HepG2 (cell line): Measurements from ENCODE around the gene ZNF607. TPM values are rescaled to one million over a fixed set of nuclear protein-coding genes. Genes with fewer than 3 reads are reported as not detected.
A peak's percentile ranks its signal among the peaks of the same experiment; 100 is the strongest.

ENCODE experiments used
- CBX1 ChIP-seq: IDR thresholded peaks from one replicate; pipeline ENCODE4 v1.6.1; 2016; ENCODE audit warnings: antibody characterized with exemption, low read depth
- DMAP1 ChIP-seq: IDR thresholded peaks from 2 replicates; pipeline ENCODE4 v1.6.1; 2016
- FOXA1 ChIP-seq, 2 experiments: fragments of 450-650 bp in 1 of 2; sonication (generic) in 1 of 2; formaldehyde crosslinking in 1 of 2; IDR thresholded peaks; 2 replicates each; pipeline versions ENCODE4 v1.4.0 to v1.6.1; 2016 to 2020; ENCODE audit warnings: missing genetic modification reagents in 1 of 2
- KLF9 ChIP-seq: IDR thresholded peaks from 2 replicates; pipeline ENCODE4 v1.6.1; 2016; ENCODE audit warnings: low read depth
- MAF1 ChIP-seq: sonication (generic); formaldehyde crosslinking; IDR thresholded peaks from 2 replicates; pipeline ENCODE4 v1.5.0; 2020; ENCODE audit warnings: missing genetic modification reagents, borderline replicate concordance
- MEF2D ChIP-seq: sonication (generic); formaldehyde crosslinking; IDR thresholded peaks from 2 replicates; pipeline ENCODE4 v1.5.1; 2020; ENCODE audit warnings: mild to moderate bottlenecking, missing genetic modification reagents
- RARG ChIP-seq: sonication (generic); formaldehyde crosslinking; IDR thresholded peaks from 2 replicates; pipeline ENCODE4 v1.4.0; 2020; ENCODE audit warnings: low read depth, mild to moderate bottlenecking, missing genetic modification reagents
- TBP ChIP-seq: sonication (generic); formaldehyde crosslinking; IDR thresholded peaks from 2 replicates; pipeline ENCODE4 v1.5.0; 2020; ENCODE audit warnings: missing genetic modification reagents
- THAP8 ChIP-seq: sonication (generic); formaldehyde crosslinking; IDR thresholded peaks from 2 replicates; pipeline ENCODE4 v1.5.1; 2020; ENCODE audit warnings: missing genetic modification reagents, mild to moderate bottlenecking, borderline replicate concordance
- XRCC5 ChIP-seq: fragments of 200-400 bp; formaldehyde crosslinking; optimal IDR thresholded peaks from 2 replicates; pipeline ENCODE3; 2017; ENCODE audit warnings: mild to moderate bottlenecking, low read length
- ZBTB26 ChIP-seq: IDR thresholded peaks from 2 replicates; pipeline ENCODE4 v1.6.1; 2016; ENCODE audit warnings: missing compliant biosample characterization, missing genetic modification reagents, borderline replicate concordance
- ZFP41 ChIP-seq: sonication (generic); formaldehyde crosslinking; IDR thresholded peaks from 2 replicates; pipeline ENCODE4 v1.4.0; 2020; ENCODE audit warnings: mild to moderate bottlenecking, missing genetic modification reagents, borderline replicate concordance
- ZFP82 ChIP-seq: sonication (generic); formaldehyde crosslinking; IDR thresholded peaks from 2 replicates; pipeline ENCODE4 v1.5.1; 2020; ENCODE audit warnings: mild to moderate bottlenecking, missing genetic modification reagents, borderline replicate concordance
- ZNF275 ChIP-seq: sonication (generic); formaldehyde crosslinking; IDR thresholded peaks from 2 replicates; pipeline ENCODE4 v1.8.0; 2022; ENCODE audit warnings: missing genetic modification reagents, mild to moderate bottlenecking, inconsistent platforms, borderline replicate concordance
- ZNF318 ChIP-seq: sonication (generic); formaldehyde crosslinking; IDR thresholded peaks from 2 replicates; pipeline ENCODE4 v1.4.0; 2020; ENCODE audit warnings: mild to moderate bottlenecking, missing genetic modification reagents
- ZNF777 ChIP-seq: sonication (generic); formaldehyde crosslinking; IDR thresholded peaks from 2 replicates; pipeline ENCODE4 v1.4.0; 2020; ENCODE audit warnings: missing genetic modification reagents
- ZNF790 ChIP-seq: sonication (generic); formaldehyde crosslinking; IDR thresholded peaks from 2 replicates; pipeline ENCODE4 v1.8.0; 2022; ENCODE audit warnings: missing genetic modification reagents, mild to moderate bottlenecking, borderline replicate concordance
- polyA plus RNA-seq, 8 experiments: library from polyadenylated mRNA; depleted of rRNA in 3 of 8; stranded (reverse) in 7 of 8; unstranded in 1 of 8; fragments of >200 nt; fragmentation: Illumina TruSeq in 4 of 8; extraction: Trizol in 4 of 8; gene quantifications; 2 replicates each; pipeline versions ENCODE4 v1.2.1 to v1.2.3, GENCODE V29; 2011 to 2016; ENCODE audit warnings: low read depth in 4 of 8, missing spikeins in 1 of 8, mixed read lengths in 1 of 8; ENCODE audit not compliant: insufficient read depth in 1 of 8
- total RNA-seq, 5 experiments: library from RNA; depleted of rRNA; stranded (reverse); fragments of >200 nt; fragmentation: Illumina TruSeq; extraction: Trizol; gene quantifications; 2 replicates each; pipeline ENCODE4 v1.2.3, GENCODE V29; 2016; ENCODE audit warnings: low read depth in 1 of 5

Gene ZNF607
- total and polyA plus RNA-seq, 2 of the 13 experiments (the other 11 are each of a cell fraction or from before 2014, with no cell fraction given) = 3.8 to 8.3 TPM

GRCh38 chr19:37719111-37719926 is at the start of gene ZNF607 (continued):
- TF ChIP-seq ZNF318 = no peak
- TF ChIP-seq ZNF275 (CRISPR knock-in tag) = no peak
- TF ChIP-seq ZNF777 = no peak
- TF ChIP-seq ZFP82 (CRISPR knock-in tag) = no peak
- TF ChIP-seq DMAP1 (CRISPR knock-in tag) = peak; percentile 80; the same call in 1 of the 2 replicates
- TF ChIP-seq XRCC5 = peak; percentile 86
- TF ChIP-seq RARG = no peak
- no peak; the same call in 1 of the 2 replicates for TF ChIP-seq MEF2D (CRISPR knock-in tag)
- no peak for TF ChIP-seq MAF1 (CRISPR knock-in tag)
- no peak for TF ChIP-seq CBX1
- TF ChIP-seq ZFP41 (CRISPR knock-in tag) = no peak; the same call in 1 of the 2 replicates
- TF ChIP-seq THAP8 (CRISPR knock-in tag) = no peak
- no peak for TF ChIP-seq TBP
- no peak for TF ChIP-seq ZNF790 (CRISPR knock-in tag)
- TF ChIP-seq ZBTB26 = no peak
- no peak for TF ChIP-seq KLF9 (CRISPR knock-in tag)
- TF ChIP-seq FOXA1 (IDR thresholded peaks at IDR 0.05) = no peak
- TF ChIP-seq FOXA1 (CRISPR knock-in tag; IDR thresholded peaks at IDR 0.05) = no peak
